Measurements from ENCODE around the gene ATXN7. TPM values are rescaled to one million over a fixed set of nuclear protein-coding genes. Genes with fewer than 3 reads are reported as not detected.

Gene ATXN7
- total RNA-seq, 3 donors from 2014 or later: 19.9 to 26.7 (median 23.7) TPM

GRCh38 chr3:63949005-63949404 is 85.3 kb downstream of the ATXN7 start:
- Mint-ChIP-seq H3K4me3 (no peak overlapping the region), H3K27me3 (ENCODE audit: low read depth) (no peaks in the 10 kb centered on the region), H3K4me1 (ENCODE audit: low read depth) (peaks cover 65% of the 10 kb centered on the region), H3K36me3 (ENCODE audit: insufficient read depth) (peaks cover 19% of the 10 kb centered on the region), H3K9me3 (no peaks in the 10 kb centered on the region)
- ATAC-seq (no peak), DNase-seq (no peak)

GRCh38 chr3:63950698-63951097 is 87.0 kb downstream of the ATXN7 start:
- peaks cover 54% of the 10 kb centered on the region for H3K4me1 Mint-ChIP-seq (ENCODE audit: low read depth)
- H3K4me3 Mint-ChIP-seq: no peak overlapping the region
- H3K9me3 Mint-ChIP-seq: no peaks in the 10 kb centered on the region

GRCh38 chr3:63951492-63952247 is 88.0 kb downstream of the ATXN7 start:
- no peaks in the 10 kb centered on the region for H3K9me3 Mint-ChIP-seq
- H3K4me3 Mint-ChIP-seq: peak overlapping the region; percentile 27
- peaks cover 16% of the 10 kb centered on the region for H3K36me3 Mint-ChIP-seq (ENCODE audit: insufficient read depth)
- peaks cover 49% of the 10 kb centered on the region for H3K4me1 Mint-ChIP-seq (ENCODE audit: low read depth)
- no peak for ATAC-seq
- no peak for DNase-seq
- H3K27me3 Mint-ChIP-seq (ENCODE audit: low read depth): no peaks in the 10 kb centered on the region

More at GRCh38 chr3:63950698-63951097, 87.0 kb downstream of the ATXN7 start:
- Mint-ChIP-seq H3K36me3 (ENCODE audit: insufficient read depth) (peaks cover 16% of the 10 kb centered on the region), H3K27me3 (ENCODE audit: low read depth) (no peaks in the 10 kb centered on the region)
- ATAC-seq (no peak), DNase-seq (no peak)

GRCh38 chr3:63952248-63952594 is 88.6 kb downstream of the ATXN7 start:
- Mint-ChIP-seq H3K36me3 (ENCODE audit: insufficient read depth) (peaks cover 16% of the 10 kb centered on the region), H3K9me3 (no peaks in the 10 kb centered on the region), H3K4me3 (no peak overlapping the region), H3K4me1 (ENCODE audit: low read depth) (peaks cover 46% of the 10 kb centered on the region), H3K27me3 (ENCODE audit: low read depth) (no peaks in the 10 kb centered on the region)
- DNase-seq: no peak
- ATAC-seq: peak; percentile 58 to 73

- Mint-ChIP-seq H3K36me3 (ENCODE audit: insufficient read depth) (peaks cover 13% of the 10 kb centered on the region), H3K27me3 (ENCODE audit: low read depth) (no peaks in the 10 kb centered on the region), H3K4me3 (no peak overlapping the region), H3K4me1 (ENCODE audit: low read depth) (peaks cover 45% of the 10 kb centered on the region), H3K9me3 (no peaks in the 10 kb centered on the region)
- DNase-seq (no peak), ATAC-seq (no peak)
These were observed 90.5 kb downstream of the ATXN7 start for GRCh38 chr3:63954182-63954581.

GRCh38 chr3:63955036-63955650 is 91.5 kb downstream of the ATXN7 start:
- Mint-ChIP-seq H3K27me3 (ENCODE audit: low read depth) (no peaks in the 10 kb centered on the region), H3K9me3 (no peaks in the 10 kb centered on the region), H3K36me3 (ENCODE audit: insufficient read depth) (peaks cover 13% of the 10 kb centered on the region), H3K4me1 (ENCODE audit: low read depth) (peaks cover 45% of the 10 kb centered on the region), H3K4me3 (no peak overlapping the region)
- DNase-seq (no peak), ATAC-seq (no peak)

- Mint-ChIP-seq H3K27me3 (ENCODE audit: low read depth) (no peaks in the 10 kb centered on the region), H3K4me3 (no peak overlapping the region), H3K9me3 (no peaks in the 10 kb centered on the region), H3K4me1 (ENCODE audit: low read depth) (peaks cover 43% of the 10 kb centered on the region), H3K36me3 (ENCODE audit: insufficient read depth) (peaks cover 13% of the 10 kb centered on the region)
- ATAC-seq: no peak
- no peak for DNase-seq
These were observed 92.3 kb downstream of the ATXN7 start for GRCh38 chr3:63955830-63956545.

GRCh38 chr3:63959146-63959545 is 95.5 kb downstream of the ATXN7 start:
- ATAC-seq (no peak), DNase-seq (no peak)
- peaks cover 37% of the 10 kb centered on the region for H3K4me1 Mint-ChIP-seq (ENCODE audit: low read depth)
- no peak overlapping the region for H3K4me3 Mint-ChIP-seq
- no peaks in the 10 kb centered on the region for H3K9me3 Mint-ChIP-seq
- no peaks in the 10 kb centered on the region for H3K27me3 Mint-ChIP-seq (ENCODE audit: low read depth)
- H3K36me3 Mint-ChIP-seq (ENCODE audit: insufficient read depth): peaks cover 8% of the 10 kb centered on the region

- Mint-ChIP-seq H3K4me1 (ENCODE audit: low read depth) (peaks cover 46% of the 10 kb centered on the region), H3K9me3 (no peaks in the 10 kb centered on the region), H3K27me3 (ENCODE audit: low read depth) (no peaks in the 10 kb centered on the region), H3K36me3 (ENCODE audit: insufficient read depth) (peaks cover 2% of the 10 kb centered on the region), H3K4me3 (no peak overlapping the region)
- DNase-seq (no peak), ATAC-seq (no peak)
These were observed 96.5 kb downstream of the ATXN7 start for GRCh38 chr3:63960048-63960711.

- Mint-ChIP-seq H3K4me3 (no peak overlapping the region), H3K36me3 (ENCODE audit: insufficient read depth) (no peaks in the 10 kb centered on the region), H3K9me3 (no peaks in the 10 kb centered on the region), H3K4me1 (ENCODE audit: low read depth) (peaks cover 56% of the 10 kb centered on the region), H3K27me3 (ENCODE audit: low read depth) (no peaks in the 10 kb centered on the region)
- peak; percentile 76 to 78 for ATAC-seq
- no peak for DNase-seq
These were observed 98.2 kb downstream of the ATXN7 start for GRCh38 chr3:63961891-63962290.

- Mint-ChIP-seq H3K4me3 (no peak overlapping the region), H3K4me1 (ENCODE audit: low read depth) (peaks cover 63% of the 10 kb centered on the region), H3K36me3 (ENCODE audit: insufficient read depth) (no peaks in the 10 kb centered on the region), H3K27me3 (ENCODE audit: low read depth) (no peaks in the 10 kb centered on the region), H3K9me3 (no peaks in the 10 kb centered on the region)
- no peak for ATAC-seq
- DNase-seq: no peak
These were observed 99.8 kb downstream of the ATXN7 start for GRCh38 chr3:63963496-63963895.

- H3K9me3 Mint-ChIP-seq: no peaks in the 10 kb centered on the region
- H3K4me1 Mint-ChIP-seq (ENCODE audit: low read depth): peaks cover 67% of the 10 kb centered on the region
- peak; percentile 8 to 27 for ATAC-seq
- no peaks in the 10 kb centered on the region for H3K27me3 Mint-ChIP-seq (ENCODE audit: low read depth)
- no peak overlapping the region for H3K4me3 Mint-ChIP-seq
- H3K36me3 Mint-ChIP-seq (ENCODE audit: insufficient read depth): no peaks in the 10 kb centered on the region
- DNase-seq: no peak
These were observed 101.2 kb downstream of the ATXN7 start for GRCh38 chr3:63964681-63965485.

GRCh38 chr3:63966007-63966406 is 102.3 kb downstream of the ATXN7 start:
- no peaks in the 10 kb centered on the region for H3K27me3 Mint-ChIP-seq (ENCODE audit: low read depth)
- H3K36me3 Mint-ChIP-seq (ENCODE audit: insufficient read depth): no peaks in the 10 kb centered on the region
- peaks cover 71% of the 10 kb centered on the region for H3K4me1 Mint-ChIP-seq (ENCODE audit: low read depth)
- ATAC-seq (no peak), DNase-seq (no peak)
- H3K9me3 Mint-ChIP-seq: no peaks in the 10 kb centered on the region
- H3K4me3 Mint-ChIP-seq: no peak overlapping the region

- no peak for ATAC-seq
These were observed 103.2 kb downstream of the ATXN7 start for GRCh38 chr3:63966871-63967270.

More at GRCh38 chr3:63966871-63967270, 103.2 kb downstream of the ATXN7 start:
- Mint-ChIP-seq H3K4me1 (ENCODE audit: low read depth) (peaks cover 77% of the 10 kb centered on the region), H3K4me3 (peak overlapping the region; percentile 61), H3K9me3 (no peaks in the 10 kb centered on the region), H3K36me3 (ENCODE audit: insufficient read depth) (no peaks in the 10 kb centered on the region), H3K27me3 (ENCODE audit: low read depth) (no peaks in the 10 kb centered on the region)
- DNase-seq: no peak
